Measurements from ENCODE around the gene ZNF281.

- no peak for TF ChIP-seq CTCF (IDR thresholded peaks at IDR 0.05)
- TF ChIP-seq POLR2A (IDR thresholded peaks at IDR 0.05) = no peak
Observed at GRCh38 chr1:200445213-200445612, 35.4 kb upstream of the ZNF281 start.

Measured in esophagus squamous epithelium (tissue), 4 donors.